ENCODE data around the gene DUOXA1. TPM values are rescaled to one million over a fixed set of nuclear protein-coding genes. Genes with fewer than 3 reads are reported as not detected.
A peak's percentile ranks its signal among the peaks of the same experiment; 100 is the strongest.

DUOXA1 gene
- polyA plus RNA-seq, 1 donor (not counting 4 experiments of a cell fraction or from before 2014, with no cell fraction given): 15.1 TPM

GRCh38 chr15:45112591-45113379 is 16.9 kb downstream of the DUOXA1 start:
- H3K4me3 ChIP-seq (ENCODE audit: control insufficient read depth in 2 of 3, extremely low read depth in 1 of 3, insufficient read depth in 2 of 3, low read depth in 1 of 3, low read length in 3 of 3): peak overlapping the region in 2 of 3 experiments; percentile 19 to 40

GRCh38 chr15:45112143-45112590 is 17.5 kb downstream of the DUOXA1 start:
- Histone ChIP-seq H3K4me2 (ENCODE audit: control insufficient read depth, extremely low read depth, insufficient read depth, low read depth, low read length) (peak overlapping the region; percentile 73), H4K20me1 (ENCODE audit: control insufficient read depth, extremely low read depth, insufficient read depth, low read length) (peaks cover 5% of the 10 kb centered on the region), H3K36me3 (ENCODE audit: control insufficient read depth in 2 of 2, extremely low read depth in 1 of 2, insufficient read depth in 2 of 2, low read length in 2 of 2) (no peaks in the 10 kb centered on the region), H3K27me3 (ENCODE audit: control insufficient read depth, extremely low read depth, insufficient read depth, low read length) (peaks cover 77% of the 10 kb centered on the region), H3K9me3 (ENCODE audit: control insufficient read depth, low read depth, low read length) (no peaks in the 10 kb centered on the region), H3K9me1 (ENCODE audit: control insufficient read depth, extremely low read depth, insufficient read depth, low read length) (no peaks in the 10 kb centered on the region), H3K4me3 (ENCODE audit: control insufficient read depth in 2 of 3, extremely low read depth in 1 of 3, insufficient read depth in 2 of 3, low read depth in 1 of 3, low read length in 3 of 3) (peak overlapping the region in 2 of 3 experiments; percentile 19 to 40), H2AFZ (ENCODE audit: control insufficient read depth, low read length) (peak overlapping the region; percentile 30), H3K9ac (ENCODE audit: control insufficient read depth, extremely low read depth, insufficient read depth, low read length) (no peak overlapping the region), H3K27ac (ENCODE audit: control insufficient read depth, insufficient read depth, low read length) (no peak overlapping the region), H3K79me2 (ENCODE audit: control insufficient read depth, insufficient read depth, low read length) (no peaks in the 10 kb centered on the region), H3K4me1 (ENCODE audit: control insufficient read depth, extremely low read depth, insufficient read depth, low read length) (peaks cover 13% of the 10 kb centered on the region)
- FAIRE-seq (no peak), DNase-seq (ENCODE audit: low read depth, low spot score) (no peak)
- dilution Hi-C loops (cut with MboI; ENCODE audit: extremely low pct_ligation_motif_present, low sequenced_read_pairs): no loop called here
- peak; percentile 89 for TF ChIP-seq EZH2 (IDR thresholded peaks at IDR 0.05; ENCODE audit: low read length)
- no peak for TF ChIP-seq CTCF (optimal IDR thresholded peaks at IDR 0.05 in 1 of 3, IDR thresholded peaks at IDR 0.05 in 1 of 3, conservative IDR thresholded peaks at IDR 0.05 in 1 of 3; ENCODE audit: extremely low read depth in 1 of 3, insufficient read depth in 2 of 3, low read length in 3 of 3)

More at GRCh38 chr15:45112591-45113379, 16.9 kb downstream of the DUOXA1 start:
- DNase-seq (ENCODE audit: low read depth, low spot score) (no peak), FAIRE-seq (no peak)
- no peak overlapping the region for H3K9ac ChIP-seq (ENCODE audit: control insufficient read depth, extremely low read depth, insufficient read depth, low read length)
- peak; percentile 72 for TF ChIP-seq EZH2 (IDR thresholded peaks at IDR 0.05; ENCODE audit: low read length)
- TF ChIP-seq CTCF (optimal IDR thresholded peaks at IDR 0.05 in 1 of 3, IDR thresholded peaks at IDR 0.05 in 1 of 3, conservative IDR thresholded peaks at IDR 0.05 in 1 of 3; ENCODE audit: extremely low read depth in 1 of 3, insufficient read depth in 2 of 3, low read length in 3 of 3): no peak
- peaks cover 5% of the 10 kb centered on the region for H4K20me1 ChIP-seq (ENCODE audit: control insufficient read depth, extremely low read depth, insufficient read depth, low read length)
- H3K79me2 ChIP-seq (ENCODE audit: control insufficient read depth, insufficient read depth, low read length): no peaks in the 10 kb centered on the region
- peak overlapping the region; percentile 30 for H2AFZ ChIP-seq (ENCODE audit: control insufficient read depth, low read length)
- no peaks in the 10 kb centered on the region for H3K9me3 ChIP-seq (ENCODE audit: control insufficient read depth, low read depth, low read length)
- H3K9me1 ChIP-seq (ENCODE audit: control insufficient read depth, extremely low read depth, insufficient read depth, low read length): no peaks in the 10 kb centered on the region
- peak overlapping the region; percentile 73 for H3K4me2 ChIP-seq (ENCODE audit: control insufficient read depth, extremely low read depth, insufficient read depth, low read depth, low read length)
- H3K27ac ChIP-seq (ENCODE audit: control insufficient read depth, insufficient read depth, low read length): no peak overlapping the region
- dilution Hi-C loops (cut with MboI; ENCODE audit: extremely low pct_ligation_motif_present, low sequenced_read_pairs): no loop called here
- peaks cover 14% of the 10 kb centered on the region for H3K4me1 ChIP-seq (ENCODE audit: control insufficient read depth, extremely low read depth, insufficient read depth, low read length)
- H3K27me3 ChIP-seq (ENCODE audit: control insufficient read depth, extremely low read depth, insufficient read depth, low read length): peaks cover 83% of the 10 kb centered on the region
- H3K36me3 ChIP-seq (ENCODE audit: control insufficient read depth in 2 of 2, extremely low read depth in 1 of 2, insufficient read depth in 2 of 2, low read length in 2 of 2): no peaks in the 10 kb centered on the region

Data from keratinocyte (primary cell).